GM12878 (cell line): Measurements from ENCODE around the gene PCYOX1L. TPM values are rescaled to one million over a fixed set of nuclear protein-coding genes. Genes with fewer than 3 reads are reported as not detected.

ENCODE experiments used
- BCLAF1 ChIP-seq: fragments of 450-650 bp; IDR thresholded peaks from 2 replicates; pipeline ENCODE4 v1.6.1; 2017; ENCODE audit warnings: antibody characterized with exemption, mild to moderate bottlenecking, moderate library complexity
- CEBPB ChIP-seq, 2 experiments: fragments of 150-350 bp in 1 of 2; IDR thresholded peaks; 2 replicates each; pipeline ENCODE4 v1.6.1; 2012 to 2014; ENCODE audit warnings: low read depth in 2 of 2, low read length in 2 of 2, borderline replicate concordance in 1 of 2, inconsistent platforms in 1 of 2
- CEBPZ ChIP-seq: fragments of 150-350 bp; IDR thresholded peaks from 2 replicates; pipeline ENCODE4 v1.6.1; 2016; ENCODE audit warnings: low read depth, low read length
- CTCF ChIP-seq, 3 experiments: IDR thresholded peaks in 2 of 3; conservative IDR thresholded peaks in 1 of 3; 2 replicates each; pipeline ENCODE4 v1.5.1; 2011; ENCODE audit warnings: low read depth in 3 of 3, low read length in 3 of 3, mild to moderate bottlenecking in 3 of 3, control low read depth in 2 of 3, moderate library complexity in 2 of 3, inconsistent platforms in 1 of 3, mixed read lengths in 1 of 3; ENCODE audit not compliant: control insufficient read depth in 2 of 3, insufficient read depth in 1 of 3; ENCODE audit errors: extremely low read depth in 1 of 3
- EED ChIP-seq: sonication (generic); IDR thresholded peaks from 2 replicates; pipeline ENCODE4 v1.6.1; 2016; ENCODE audit warnings: antibody characterized with exemption, low read depth
- MXI1 ChIP-seq: fragments of 150-350 bp; IDR thresholded peaks from 2 replicates; pipeline ENCODE4 v1.6.1; 2011; ENCODE audit warnings: low read depth, mild to moderate bottlenecking, inconsistent platforms, low read length, improper control_type of control experiment
- POU2F2 ChIP-seq: IDR thresholded peaks from 3 replicates; pipeline ENCODE4 v1.6.1; 2011; ENCODE audit warnings: low read depth, mild to moderate bottlenecking, low read length, borderline replicate concordance
- SP1 ChIP-seq: IDR thresholded peaks from one replicate; pipeline ENCODE4 v1.6.1; 2011; ENCODE audit warnings: low read depth, low read length
- ZBTB40 ChIP-seq: fragments of 450-650 bp; IDR thresholded peaks from 2 replicates; pipeline ENCODE4 v1.6.1; 2016; ENCODE audit warnings: mild to moderate bottlenecking, moderate library complexity, borderline replicate concordance
- ZNF592 ChIP-seq: fragments of 450-650 bp; IDR thresholded peaks from 2 replicates; pipeline ENCODE4 v1.6.1; 2017; ENCODE audit warnings: mild to moderate bottlenecking, moderate library complexity
- polyA plus RNA-seq, 11 experiments: library from polyadenylated mRNA; depleted of rRNA in 4 of 11; unstranded in 6 of 11; stranded (reverse) in 5 of 11; fragments of >200 nt; fragmentation: Nextera tagmentation in 4 of 11; fragmentation: Illumina TruSeq in 1 of 11; extraction: Ambion mirVana in 4 of 11; extraction: Trizol in 1 of 11; gene quantifications; 1 replicate in 1 of 11; 2 replicates in 10 of 11; pipeline versions ENCODE4 v1.2.1 to v1.2.3, GENCODE V29; 2011 to 2016; ENCODE audit warnings: inconsistent platforms in 2 of 11, missing spikeins in 2 of 11, low read depth in 1 of 11
- total RNA-seq, 4 experiments: library from RNA; depleted of rRNA in 3 of 4; stranded (reverse); fragments of >200 nt in 3 of 4; fragmentation: Illumina TruSeq in 1 of 4; extraction: Trizol in 1 of 4; gene quantifications; 2 replicates each; pipeline versions ENCODE4 v1.2.1 to v1.2.3, GENCODE V29; 2013 to 2021

Gene PCYOX1L
- total and polyA plus RNA-seq, 10 of the 15 experiments (the other 5 are each of a cell fraction or from before 2014, with no cell fraction given) = 2.9 to 17.0 (median 12.9) TPM

GRCh38 chr5:149345147-149345891, 12.5 kb upstream of the PCYOX1L start, which contains the start of gene GRPEL2 (continued):
- TF ChIP-seq CTCF (IDR thresholded peaks at IDR 0.05 in 2 of 3, conservative IDR thresholded peaks at IDR 0.05 in 1 of 3; ENCODE audit: control insufficient read depth in 2 of 3, extremely low read depth in 1 of 3, insufficient read depth in 1 of 3, low read depth in 3 of 3, low read length in 3 of 3) = 0 out of 6 replicates have a peak, but pooled peaks of 1 of the 3 experiments have one; percentile 6
- TF ChIP-seq SP1 = peak; percentile 51
- TF ChIP-seq BCLAF1 = no peak
- peak; percentile 89 for TF ChIP-seq MXI1
- TF ChIP-seq ZNF592 = no peak
- TF ChIP-seq CEBPB (IDR thresholded peaks at IDR 0.05; ENCODE audit: borderline replicate concordance in 1 of 2, low read depth in 2 of 2, low read length in 2 of 2) = no peak
- TF ChIP-seq POU2F2 = peak; percentile 62; the same call in 1 of the 3 replicates
- peak; percentile 58 for TF ChIP-seq EED
- TF ChIP-seq ZBTB40 = peak; percentile 98
- TF ChIP-seq CEBPZ = no peak
